Fibroblast of peridontal ligament (primary cell): Measurements from ENCODE around the gene PCBP3.
A peak's percentile ranks its signal among the peaks of the same experiment; 100 is the strongest.

ENCODE experiments used
- DNase-seq: peaks from one replicate; pipeline ENCODE4 v3.0.0-alpha.2; 2010; ENCODE audit errors: extremely low read depth

PCBP3 gene

DNA sequence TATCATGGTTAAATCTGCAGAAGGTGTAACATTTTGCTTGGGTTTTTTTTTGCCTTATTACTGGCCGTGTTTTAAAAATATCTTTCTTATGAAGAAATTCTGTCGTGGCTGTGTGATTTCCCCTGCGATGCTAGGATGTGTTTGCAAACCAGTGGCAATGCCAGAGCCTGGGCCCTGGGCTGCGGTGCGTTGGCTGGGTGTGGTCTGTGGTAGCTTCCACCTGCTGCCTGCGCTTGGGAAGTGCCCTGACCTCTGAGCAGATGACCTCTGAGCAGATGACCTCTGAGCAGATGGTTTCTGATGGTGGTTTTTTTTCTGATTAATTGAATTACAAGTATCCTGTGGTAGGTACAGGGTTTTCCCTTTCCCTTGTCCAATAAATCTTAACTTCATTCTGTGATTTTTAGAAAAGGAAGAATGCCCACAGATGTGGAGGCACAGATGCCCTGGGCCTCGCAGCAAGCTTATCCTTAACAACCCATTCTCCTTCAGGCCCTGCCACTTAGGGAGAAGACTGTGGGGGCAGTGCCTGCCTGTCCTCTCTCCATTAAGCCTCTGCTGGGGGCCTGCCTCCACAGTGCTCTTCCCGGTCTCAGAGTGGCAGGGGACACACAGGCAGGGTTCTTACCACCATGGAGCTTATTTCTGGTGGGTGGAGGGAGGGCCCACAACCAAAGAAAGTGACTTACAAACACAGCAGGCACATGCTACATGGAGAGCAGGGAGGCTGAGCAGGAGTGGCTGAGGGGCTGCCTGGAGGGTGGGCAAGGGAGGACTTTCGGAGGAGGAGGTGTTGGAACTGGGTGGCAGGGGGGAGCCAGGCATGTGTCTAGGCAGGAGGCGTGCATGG, 81.7 kb downstream of the PCBP3 start:
- DNase-seq, result no peak

DNA sequence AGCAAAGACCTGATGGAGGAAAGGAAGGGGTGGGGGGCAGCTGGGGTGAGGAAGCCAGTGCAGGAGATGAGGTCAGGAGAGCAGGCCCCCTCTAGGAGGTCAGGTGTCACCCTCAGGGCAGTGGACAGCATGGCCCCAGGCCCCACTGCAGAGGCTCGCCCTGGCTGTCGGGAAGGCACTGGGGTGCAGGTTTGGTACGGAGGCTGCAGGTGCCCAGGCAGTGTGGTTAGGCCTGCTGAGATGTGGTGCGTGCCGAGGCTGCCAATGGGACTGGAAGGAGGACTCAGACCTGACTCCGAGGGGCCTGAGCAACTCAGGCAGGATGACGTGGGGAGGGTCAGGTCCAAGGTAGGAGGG, 82.3 kb downstream of the PCBP3 start:
- DNase-seq, result no peak

DNA sequence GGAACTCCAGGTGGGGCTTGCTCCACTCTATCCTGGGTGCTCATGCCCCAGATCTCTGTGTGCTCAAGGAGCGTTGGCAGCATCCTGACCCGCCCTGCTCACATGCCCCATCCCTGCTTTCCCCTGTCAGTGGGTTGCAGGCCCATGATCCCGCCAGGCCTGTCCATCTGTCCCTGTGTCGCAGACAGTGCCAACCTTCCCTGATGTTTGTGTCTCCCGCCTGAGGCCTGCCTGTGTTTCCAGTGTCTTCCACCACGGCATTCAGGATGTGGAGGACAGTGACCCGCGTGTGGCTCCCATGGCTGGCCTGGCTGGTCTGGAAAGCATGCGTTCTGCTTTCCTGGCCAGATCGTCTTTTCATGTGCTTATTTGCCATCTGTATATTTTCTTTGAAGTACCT, 82.9 kb downstream of the PCBP3 start:
- no peak for DNase-seq

DNA sequence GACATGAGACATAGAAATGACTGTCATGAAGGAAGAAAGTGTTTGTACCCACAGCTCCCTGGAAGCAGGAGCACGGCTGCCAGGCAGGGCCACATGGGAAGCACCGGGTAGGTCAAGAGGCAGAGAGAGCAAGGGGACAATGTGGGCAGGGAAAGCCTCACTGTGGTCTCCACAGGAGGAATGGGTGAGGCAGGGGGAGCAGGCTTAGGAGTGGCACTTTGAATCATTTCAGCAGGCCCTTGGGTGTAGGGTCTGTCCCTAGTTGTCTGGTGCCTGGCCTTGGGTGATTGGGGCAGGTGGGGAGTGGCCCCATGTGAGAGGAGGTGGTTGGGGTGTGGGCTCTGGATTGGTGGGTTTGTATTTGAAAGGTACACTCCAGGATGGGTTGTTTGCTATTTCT, 83.9 kb downstream of the PCBP3 start:
- no peak for DNase-seq

DNA sequence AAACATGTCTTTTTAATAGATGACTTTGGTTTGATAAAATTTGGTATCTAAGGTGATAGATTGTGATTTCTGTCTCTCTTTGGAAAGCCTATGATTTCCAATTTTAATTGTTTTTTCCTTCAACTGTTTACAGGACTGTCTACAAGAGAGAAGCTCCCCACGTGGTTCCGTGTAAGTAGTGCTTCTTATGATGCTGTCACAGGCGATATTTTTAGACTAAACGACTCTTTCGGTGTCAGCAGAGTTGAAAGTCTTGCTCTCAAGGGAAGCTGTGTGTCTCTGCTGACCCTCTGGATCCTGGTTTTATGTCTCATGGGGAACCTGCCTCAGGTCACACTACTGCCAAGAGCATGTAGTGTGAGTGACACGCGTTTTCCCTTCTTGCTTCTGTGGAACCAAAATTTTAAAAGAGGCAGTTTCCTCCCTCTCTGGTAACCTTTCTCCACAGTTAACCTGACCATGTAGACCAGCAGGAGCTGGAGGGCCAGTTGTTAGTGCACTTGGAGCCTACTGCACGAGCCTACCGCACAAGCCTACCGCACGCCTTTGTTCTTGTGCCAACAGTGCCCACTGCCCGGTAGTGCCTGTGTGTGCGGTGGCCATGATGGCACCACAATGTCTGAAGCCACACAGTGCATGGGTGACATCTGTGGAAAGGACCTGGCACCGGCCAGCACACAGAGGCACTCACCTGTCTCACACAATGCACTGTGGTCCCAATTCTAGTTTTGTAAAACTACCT, 91.9 kb downstream of the PCBP3 start:
- no peak for DNase-seq

DNA sequence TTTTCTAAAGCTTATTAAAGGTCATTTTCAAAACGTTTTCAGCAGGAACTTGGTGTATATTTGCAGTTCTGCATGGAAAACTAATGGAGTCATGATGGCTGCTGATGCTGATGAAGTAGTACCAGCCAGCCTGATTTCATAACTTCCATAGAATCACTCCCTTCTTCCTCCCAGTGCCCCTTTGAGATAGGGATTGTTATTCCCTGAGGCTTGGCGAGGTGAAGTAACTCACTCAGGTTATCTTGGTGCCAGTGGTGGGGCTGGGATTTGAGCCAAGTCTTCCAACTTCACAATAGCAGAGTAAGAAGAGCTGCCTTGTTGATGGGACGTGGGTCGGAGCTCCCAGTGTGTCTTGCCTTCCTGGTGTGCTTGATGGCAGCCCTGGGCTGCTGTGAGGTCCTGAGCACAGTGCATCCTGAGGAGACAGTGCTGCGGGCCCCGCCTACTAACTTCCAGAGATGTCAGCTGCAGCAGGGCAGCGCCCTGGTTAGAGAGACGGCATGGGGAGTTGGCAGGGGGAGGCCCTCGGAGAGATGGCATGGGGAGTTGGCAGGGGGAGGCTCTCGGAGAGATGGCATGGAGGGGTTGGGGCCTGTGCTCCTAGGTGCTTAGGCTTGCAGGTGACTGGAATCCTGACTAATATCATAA, 92.6 kb downstream of the PCBP3 start:
- DNase-seq, result no peak

DNA sequence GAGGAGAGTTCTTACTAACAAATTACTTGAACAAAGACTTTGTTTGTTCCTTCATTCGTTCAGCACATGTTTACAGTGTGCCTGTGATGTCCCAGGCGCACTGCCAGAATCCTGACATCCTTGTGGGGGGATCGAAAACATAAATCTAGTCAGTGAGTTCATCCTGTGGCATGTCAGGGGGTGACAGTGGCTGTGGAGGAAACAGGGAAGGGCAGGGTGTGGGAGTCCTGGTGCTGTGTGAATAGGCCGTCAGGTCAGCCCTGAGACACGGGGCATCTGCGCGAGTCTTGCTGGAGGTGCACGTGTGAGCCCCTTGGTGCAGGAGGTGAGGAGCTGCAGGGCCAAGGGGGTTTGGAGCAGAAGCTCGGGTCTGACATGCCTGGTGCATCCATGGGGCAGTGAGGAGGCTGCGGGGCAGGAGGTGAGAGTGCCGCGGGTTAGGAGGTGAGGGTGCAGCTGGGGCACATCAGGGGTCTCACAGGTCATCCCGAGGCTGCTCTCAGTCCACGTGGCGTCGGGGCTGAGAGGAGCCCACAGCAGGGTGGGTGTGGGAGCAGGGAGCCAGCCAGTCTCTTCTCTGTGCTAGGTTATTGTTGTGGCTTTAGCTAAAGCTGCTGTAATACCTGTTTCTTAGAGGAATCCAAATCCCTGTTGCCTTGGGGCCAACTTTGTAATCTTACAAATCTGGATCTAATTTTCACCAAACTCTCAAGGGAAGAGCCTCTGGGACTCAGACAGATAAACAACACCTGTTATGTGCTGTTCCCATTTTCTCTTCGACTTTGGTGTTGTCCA, 93.4 kb downstream of the PCBP3 start:
- no peak for DNase-seq

DNA sequence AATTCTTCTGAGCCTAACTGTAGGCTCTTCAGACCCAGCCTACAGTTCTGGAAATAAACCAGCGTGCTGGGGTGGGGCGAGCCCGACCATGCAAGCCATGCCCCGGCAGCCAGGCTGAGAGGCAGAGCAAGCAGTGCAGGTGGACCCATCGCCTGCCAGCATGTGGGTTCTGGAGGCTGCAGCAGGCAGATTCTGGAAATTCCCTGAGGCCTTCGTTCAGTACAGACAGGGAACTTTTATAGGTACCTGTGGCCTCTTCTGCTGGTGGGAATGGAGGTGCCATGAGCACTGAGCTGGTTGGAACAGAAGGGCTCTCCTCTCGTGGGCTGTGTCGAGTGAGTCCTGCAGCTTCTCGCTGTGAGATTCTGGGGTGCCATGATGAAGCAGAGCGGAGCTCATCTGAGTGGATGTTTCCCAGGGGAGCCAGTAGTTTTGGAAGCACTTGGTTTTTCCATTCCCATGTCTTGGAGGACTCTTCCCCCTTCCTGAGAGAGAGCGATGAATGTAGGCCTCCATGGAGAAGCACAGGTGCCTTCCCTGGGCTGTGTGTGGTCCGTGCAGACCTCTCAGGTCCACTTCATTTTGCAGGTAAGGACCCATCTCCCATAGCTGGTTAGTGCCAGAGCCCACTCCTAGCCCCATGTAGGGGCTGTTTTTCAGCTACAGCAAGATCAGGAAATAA, 94.1 kb downstream of the PCBP3 start:
- DNase-seq, result no peak

DNA sequence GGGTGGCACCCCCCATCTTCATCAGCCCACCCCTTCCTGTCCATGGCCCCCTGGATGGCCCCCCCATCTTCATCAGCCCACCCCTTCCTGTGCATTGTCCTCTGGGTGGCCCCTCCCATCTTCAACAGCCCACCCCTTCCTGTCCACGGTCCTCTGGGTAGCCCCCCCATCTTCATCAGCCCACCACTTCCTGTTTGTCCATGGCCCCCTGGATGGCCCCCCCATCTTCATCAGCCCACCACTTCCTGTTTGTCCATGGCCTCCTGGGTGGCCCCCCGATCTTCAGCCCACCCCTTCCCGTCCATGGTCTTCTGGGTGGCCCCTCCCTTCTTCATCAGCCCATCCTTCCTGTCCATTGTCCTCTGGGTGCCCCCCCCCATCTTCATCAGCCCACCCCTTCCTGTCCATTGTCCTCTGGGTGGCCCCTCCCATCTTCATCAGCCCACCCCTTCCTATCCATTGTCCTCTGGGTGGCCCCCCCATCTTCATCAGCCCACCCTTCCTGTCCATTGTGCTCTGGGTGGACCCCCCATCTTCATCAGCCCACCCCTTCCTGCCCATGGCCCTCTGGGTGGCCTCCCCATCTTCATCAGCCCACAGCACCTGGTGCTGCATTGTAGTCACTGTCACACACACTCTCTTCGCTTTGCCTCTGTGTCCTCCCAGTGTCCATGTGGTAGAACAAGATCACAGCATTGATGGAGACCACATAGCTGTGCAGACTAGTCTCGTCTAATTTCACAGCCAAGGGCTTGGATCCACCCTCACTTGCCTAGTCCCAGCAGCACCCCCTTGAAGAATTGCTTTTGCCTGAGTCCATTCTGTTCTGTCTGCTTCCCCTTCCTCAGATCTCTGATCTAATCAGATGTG, 95.9 kb downstream of the PCBP3 start:
- no peak for DNase-seq

DNA sequence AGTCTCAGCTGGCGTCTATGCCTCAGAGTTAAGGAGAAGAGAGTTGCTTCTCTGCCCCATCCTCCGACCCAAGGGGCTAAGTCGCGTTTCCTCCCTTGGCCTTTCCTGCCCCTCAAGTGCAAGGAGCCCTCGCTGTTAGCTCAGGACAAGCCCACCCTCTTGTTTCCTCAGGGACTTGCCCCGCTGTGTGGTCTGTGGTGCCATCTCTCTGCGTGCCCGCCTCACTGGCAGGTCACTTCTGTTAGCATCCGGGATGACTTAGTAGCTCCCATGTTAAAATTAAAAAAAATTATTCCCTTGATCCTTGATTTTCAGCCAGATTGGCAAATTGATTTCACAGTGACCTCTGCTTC, 96.5 kb downstream of the PCBP3 start:
- no peak for DNase-seq

DNA sequence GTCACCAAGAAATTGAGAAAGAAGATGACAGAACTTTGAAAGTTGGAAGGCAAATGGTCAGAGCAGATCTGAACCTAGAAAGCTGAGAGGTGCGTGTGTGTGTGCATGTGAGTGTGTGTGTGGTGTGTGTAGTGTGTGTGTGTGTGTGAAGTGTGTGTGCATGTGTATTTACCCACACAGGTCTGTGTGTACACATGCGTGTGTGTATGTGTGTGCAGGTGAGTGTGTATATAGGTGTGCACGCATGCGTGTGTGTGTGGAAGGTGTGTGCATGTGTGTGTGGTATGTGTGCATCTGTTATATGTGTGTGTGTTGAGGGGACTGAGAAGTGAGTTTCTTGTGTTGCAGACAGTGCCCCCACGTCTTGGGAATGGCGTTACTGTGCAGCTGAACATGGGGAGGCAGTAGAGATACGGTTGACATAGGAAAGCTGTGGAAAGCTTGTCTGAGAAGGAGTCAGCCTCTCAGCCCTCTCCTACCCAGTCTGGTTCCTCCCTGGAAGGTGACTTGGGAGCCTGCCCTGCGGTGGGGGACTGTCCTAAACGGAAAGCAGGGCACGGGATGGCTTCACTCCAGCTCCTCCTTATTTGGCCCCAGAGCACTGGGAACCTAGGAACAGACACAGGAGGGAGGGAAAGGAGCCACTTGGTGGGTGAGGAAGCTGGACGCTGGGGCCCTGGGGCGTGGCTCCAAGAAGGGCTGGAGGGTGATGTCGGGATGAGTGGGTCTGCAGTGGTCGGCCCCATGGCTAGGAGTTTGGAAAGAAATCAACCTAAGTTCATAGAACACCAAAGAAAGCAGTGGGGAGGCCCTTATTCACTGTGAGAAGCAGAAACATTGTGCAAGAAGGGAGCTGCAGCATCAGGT, 97.2 kb downstream of the PCBP3 start:
- DNase-seq, result no peak

DNA sequence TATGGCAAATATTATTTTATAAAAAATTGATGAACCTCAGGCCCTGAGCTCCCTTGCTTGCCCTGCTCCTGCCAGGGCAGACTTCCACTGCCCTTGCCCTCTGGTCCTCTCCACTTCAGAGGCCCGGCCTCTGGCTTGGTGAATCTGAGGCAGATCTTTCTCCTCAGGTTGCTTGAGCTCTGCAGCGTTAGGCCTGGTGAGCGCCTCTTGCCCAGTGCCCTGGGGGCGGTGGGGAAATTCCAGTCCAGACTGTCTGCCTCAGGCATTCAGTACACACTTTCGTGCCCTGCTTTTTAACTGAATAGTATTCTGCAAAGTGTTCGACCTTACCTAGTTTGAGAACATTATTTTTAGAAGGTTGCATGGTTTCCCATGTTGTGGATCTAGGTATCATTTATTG, 98.2 kb downstream of the PCBP3 start:
- no peak for DNase-seq

DNA sequence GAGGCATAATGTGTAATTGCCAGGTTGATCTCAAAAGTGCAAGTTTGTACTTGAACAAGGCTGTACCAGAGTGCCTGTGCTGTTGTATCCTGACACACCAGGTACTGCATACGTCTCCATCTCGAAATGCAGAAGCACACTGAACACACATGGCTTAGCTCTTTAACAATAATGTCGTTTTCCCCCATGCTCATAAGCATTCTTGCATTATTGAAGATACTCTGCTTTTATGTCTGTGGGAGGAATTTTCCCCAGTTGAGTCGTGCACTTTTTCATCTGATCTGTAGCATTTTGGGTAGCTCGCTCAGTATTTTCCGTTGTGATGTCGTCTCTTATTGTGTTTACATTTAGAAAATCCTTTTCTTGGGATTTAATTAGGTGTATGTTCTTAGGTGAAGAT, 98.7 kb downstream of the PCBP3 start:
- no peak for DNase-seq

DNA sequence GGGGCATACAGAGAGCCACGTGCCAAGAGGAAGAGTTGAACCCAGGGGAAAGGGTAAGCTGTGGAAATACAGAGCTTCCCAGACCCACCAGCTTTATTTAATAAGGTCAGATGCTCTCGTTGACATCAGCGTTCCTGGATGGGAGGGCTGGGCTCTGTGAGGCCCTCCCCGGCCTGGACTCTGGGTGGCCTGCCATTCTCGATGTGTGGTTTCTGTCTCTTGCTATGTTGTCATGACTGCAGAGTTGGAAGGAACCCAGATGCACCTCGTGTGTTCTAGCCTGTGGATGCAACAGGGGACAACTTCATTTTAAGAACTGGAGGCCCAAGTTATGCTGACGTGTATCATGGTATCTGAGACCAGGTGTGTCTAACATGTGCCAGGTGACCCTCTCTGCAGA, 101.7 kb downstream of the PCBP3 start:
- no peak for DNase-seq

DNA sequence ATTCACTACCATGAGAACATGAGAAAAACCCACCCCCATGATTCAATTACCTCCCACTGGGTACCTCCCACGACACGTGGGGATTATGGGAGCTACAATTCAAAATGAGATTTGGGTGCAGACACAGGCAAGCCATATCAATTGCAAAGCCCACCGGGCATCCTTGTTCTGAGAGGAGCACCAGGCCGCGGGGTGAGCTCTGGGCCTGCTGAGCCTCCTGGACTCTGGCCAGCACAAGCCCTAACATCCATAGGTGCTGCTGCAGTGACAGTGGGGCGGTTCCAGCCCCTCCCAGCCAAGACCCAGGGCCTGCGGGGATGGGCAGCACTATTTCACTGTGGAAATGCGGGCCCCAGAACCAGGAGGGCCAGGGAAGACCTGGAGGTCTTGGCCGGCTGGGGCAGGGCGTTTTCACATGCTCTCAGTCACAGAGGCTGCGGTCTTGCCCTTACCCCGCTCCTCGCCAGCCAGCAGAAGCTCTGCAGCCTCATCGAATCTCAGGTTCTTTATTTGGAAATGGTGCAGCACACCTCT, 103.8 kb downstream of the PCBP3 start:
- no peak for DNase-seq

DNA sequence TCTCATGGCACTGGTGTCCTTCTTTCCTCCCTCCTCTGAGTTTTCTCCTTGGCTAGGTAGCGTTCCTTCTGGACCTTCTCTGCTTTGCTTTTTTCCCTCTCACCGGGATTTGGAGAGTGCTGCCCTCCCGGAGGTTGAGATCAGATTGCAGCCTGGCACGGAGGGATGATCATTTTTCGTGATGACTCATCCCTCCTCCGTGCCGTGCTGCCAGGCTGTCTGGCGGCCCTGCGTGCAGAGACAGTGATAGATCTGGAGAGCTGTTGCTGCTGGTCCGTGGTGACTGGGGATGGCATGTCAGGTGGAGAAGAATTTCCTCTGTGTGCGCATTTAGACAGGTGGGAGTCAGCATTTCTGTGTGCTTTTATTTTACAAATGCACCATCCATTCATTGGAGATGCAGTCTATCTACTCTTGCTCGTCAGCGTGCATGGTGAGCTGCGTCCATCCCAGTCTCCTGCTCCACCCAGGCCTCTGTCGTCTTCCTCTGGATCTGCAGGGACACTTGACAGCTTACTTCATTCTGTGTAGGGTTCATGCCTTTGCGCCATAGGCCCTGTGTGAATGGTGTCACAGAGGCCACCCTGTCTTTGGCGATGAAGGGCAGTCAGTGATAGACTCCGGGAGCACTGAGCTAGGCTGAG, 104.4 kb downstream of the PCBP3 start:
- DNase-seq, result peak; percentile 53

DNA sequence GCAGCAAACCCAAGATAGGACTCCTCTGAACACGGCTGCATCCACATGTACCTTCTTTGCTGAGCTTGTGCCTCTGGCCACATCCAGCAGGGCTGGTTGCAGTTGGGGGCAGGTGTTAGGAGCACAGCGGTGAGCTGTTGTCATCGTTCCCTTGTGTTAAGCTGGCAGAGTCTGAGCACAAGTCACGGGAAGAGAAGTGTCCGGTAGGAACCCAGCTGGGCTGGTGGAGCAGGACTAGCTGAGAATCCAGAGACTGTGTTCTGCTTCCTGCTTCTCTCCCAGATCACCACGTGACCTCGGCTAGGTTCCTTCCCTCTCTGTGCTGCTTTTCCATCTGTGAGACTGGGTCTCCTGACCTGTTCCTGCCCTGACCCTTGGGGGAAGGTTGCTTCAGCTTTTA, 105.1 kb downstream of the PCBP3 start:
- no peak for DNase-seq

DNA sequence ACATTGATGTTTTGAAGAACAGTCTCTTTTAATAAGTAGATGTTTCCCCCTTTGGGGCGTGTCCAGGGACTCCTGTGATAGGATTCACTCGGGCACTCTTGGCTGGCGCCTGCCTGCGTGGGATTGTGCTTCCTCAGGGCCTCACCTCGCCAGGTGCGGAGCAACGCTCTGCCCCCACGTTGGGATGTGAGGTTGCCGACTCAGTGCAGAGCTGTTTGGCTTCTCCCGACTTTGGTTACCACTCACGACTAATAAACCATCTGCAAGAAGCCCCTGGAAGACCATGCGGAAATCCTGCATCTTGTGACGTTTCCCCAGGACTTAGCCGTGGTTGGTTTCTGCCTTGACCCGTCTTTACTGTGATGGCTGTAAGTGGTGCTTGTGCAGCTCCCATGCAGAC, 106.4 kb downstream of the PCBP3 start:
- DNase-seq, result no peak

DNA sequence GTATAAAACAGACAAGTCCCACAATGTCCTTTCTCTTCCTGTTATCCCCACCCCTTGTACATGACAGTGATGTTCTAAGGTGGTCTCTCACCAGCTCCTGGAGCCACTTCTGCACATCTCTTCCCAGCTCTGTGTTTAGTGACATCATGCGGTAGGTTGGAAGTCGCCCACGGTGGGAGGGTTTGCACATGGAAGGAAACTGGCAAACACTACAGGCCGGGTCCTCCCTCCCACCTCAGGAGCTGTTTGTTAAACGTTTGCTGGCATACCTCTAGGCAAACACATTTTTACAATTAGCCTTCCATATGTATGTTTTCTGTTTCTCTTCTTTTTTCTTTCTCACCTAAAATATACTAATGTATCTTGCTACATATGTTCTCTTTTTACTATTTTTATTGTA, 107.4 kb downstream of the PCBP3 start:
- DNase-seq, result no peak
